Measurements from ENCODE around the gene MAN1A2.

The MAN1A2 gene

GRCh38 chr1:117362986-117363385 lies 4.3 kb upstream of the MAN1A2 start:
- no peak for DNase-seq (ENCODE audit: low read depth)

- DNase-seq (ENCODE audit: low read depth): no peak
These were observed 3.6 kb upstream of the MAN1A2 start for GRCh38 chr1:117363571-117364048.

- no peak for DNase-seq (ENCODE audit: low read depth)
These were observed 3.0 kb upstream of the MAN1A2 start for GRCh38 chr1:117364240-117364639.

GRCh38 chr1:117365350-117366176 lies 1.7 kb upstream of the MAN1A2 start:
- DNase-seq (ENCODE audit: low read depth): no peak

GRCh38 chr1:117366177-117367045 lies 838 bp upstream of the MAN1A2 start:
- peak; percentile 54 for DNase-seq (ENCODE audit: low read depth)

GRCh38 chr1:117368116-117369108 lies 1.2 kb downstream of the MAN1A2 start:
- no peak for DNase-seq (ENCODE audit: low read depth)

- DNase-seq (ENCODE audit: low read depth): no peak
These were observed 2.8 kb downstream of the MAN1A2 start for GRCh38 chr1:117370071-117370470.

GRCh38 chr1:117370509-117370908 lies 3.3 kb downstream of the MAN1A2 start:
- no peak for DNase-seq (ENCODE audit: low read depth)

GRCh38 chr1:117371441-117372151 lies 4.3 kb downstream of the MAN1A2 start:
- no peak for DNase-seq (ENCODE audit: low read depth)

- DNase-seq (ENCODE audit: low read depth): no peak
These were observed 5.7 kb downstream of the MAN1A2 start for GRCh38 chr1:117372863-117373412.

- no peak for DNase-seq (ENCODE audit: low read depth)
These were observed 6.7 kb downstream of the MAN1A2 start for GRCh38 chr1:117373932-117374331.

- DNase-seq (ENCODE audit: low read depth): no peak
These were observed 8.1 kb downstream of the MAN1A2 start for GRCh38 chr1:117375327-117375726.

- no peak for DNase-seq (ENCODE audit: low read depth)
These were observed 19.9 kb downstream of the MAN1A2 start for GRCh38 chr1:117387060-117387633.

- no peak for DNase-seq (ENCODE audit: low read depth)
These were observed 21.1 kb downstream of the MAN1A2 start for GRCh38 chr1:117388328-117388727.

GRCh38 chr1:117389284-117389683 lies 22.0 kb downstream of the MAN1A2 start:
- no peak for DNase-seq (ENCODE audit: low read depth)

- DNase-seq (ENCODE audit: low read depth): no peak
These were observed 22.5 kb downstream of the MAN1A2 start for GRCh38 chr1:117389779-117390178.

GRCh38 chr1:117392771-117393170 lies 25.5 kb downstream of the MAN1A2 start:
- DNase-seq (ENCODE audit: low read depth): no peak

- DNase-seq (ENCODE audit: low read depth): no peak
These were observed 28.8 kb downstream of the MAN1A2 start for GRCh38 chr1:117396074-117396473.

- DNase-seq (ENCODE audit: low read depth): no peak
These were observed 29.4 kb downstream of the MAN1A2 start for GRCh38 chr1:117396636-117397035.

- no peak for DNase-seq (ENCODE audit: low read depth)
These were observed 31.7 kb downstream of the MAN1A2 start for GRCh38 chr1:117398957-117399356.

Data from stromal cell of bone marrow (primary cell).